Right lobe of liver (tissue), 6 donors: ENCODE data around the gene LILRA5. TPM values are rescaled to one million over a fixed set of nuclear protein-coding genes. Genes with fewer than 3 reads are reported as not detected.
"Not testable (repeated sequence)": the region's sequence is repeated elsewhere in the genome, so short reads cannot be mapped to it uniquely, and the experiment has no call there.

Experiments
- ATAC-seq, 4 donors: fragments of 200-7000 bp; cut with Tn5 transposase; one replicate each; pipeline ENCODE4 v1.9.1; 2020; ENCODE audit warnings: mild to moderate bottlenecking in 4 of 4, moderate library complexity in 4 of 4
- DNase-seq, 3 donors: peaks; one replicate each; pipeline ENCODE4 v3.0.0-alpha.2; 2020
- H3K27ac ChIP-seq, 3 donors: fragments of 200-600 bp; one replicate each; pipeline ENCODE4 v1.8.0; 2022
- H3K27me3 ChIP-seq, 2 donors: fragments of 200-600 bp; one replicate each; pipeline ENCODE4 v1.8.0; 2022
- H3K36me3 ChIP-seq, 4 donors: fragments of 200-600 bp; sonication (generic) in 1 of 4; one replicate each; pipeline versions ENCODE4 v1.5.1 to v1.8.0; 2017 to 2022; ENCODE audit warnings: control low read depth in 1 of 4
- H3K4me1 ChIP-seq, 4 donors: fragments of 200-600 bp; sonication (generic) in 1 of 4; one replicate each; pipeline versions ENCODE4 v1.5.1 to v1.8.0; 2017 to 2022; ENCODE audit warnings: control low read depth in 1 of 4
- H3K4me3 ChIP-seq, 3 donors: fragments of 200-600 bp; one replicate each; pipeline ENCODE4 v1.8.0; 2022
- H3K9me3 ChIP-seq, 4 donors: fragments of 200-600 bp; sonication (generic) in 1 of 4; one replicate each; pipeline versions ENCODE4 v1.5.1 to v1.8.0; 2017 to 2022; ENCODE audit warnings: control low read depth in 1 of 4
- POLR2A ChIP-seq: fragments of 450-650 bp; IDR thresholded peaks from one replicate; pipeline ENCODE4 v1.6.1; 2017; ENCODE audit warnings: antibody characterized with exemption, mild to moderate bottlenecking
- WGBS: methylation state at CpG from one replicate; pipeline ENCODE4 v1.1.6; 2018; ENCODE audit warnings: low coverage, low lambda C conversion rate; ENCODE audit not compliant: insufficient coverage; ENCODE audit errors: missing lambda C conversion rate; 5-methylcytosine and 5-hydroxymethylcytosine counted together
- intact Hi-C, 2 donors: fragments of 100-400 bp; cut with DNase I; formaldehyde crosslinking; loops; one replicate each; pipeline versions ENCODE4 v1.11.2 to v1.14.1; 2022
- total RNA-seq, 6 experiments: library from RNA; depleted of rRNA in 2 of 6; stranded (reverse); fragments of >200 nt in 2 of 6; fragmentation: NEBNext Ultra II Directional in 3 of 6; extraction: Animal tissue kit (Norgen Biotek cat#: 25700) in 3 of 6; gene quantifications; one replicate each; pipeline versions ENCODE4 v1.1.0 to v1.2.4, GENCODE V29; 2016 to 2023
- TF ChIP-seq, protein P1 (sequence below), 4 donors: fragments of 200-600 bp in 3 of 4; fragments of 450-650 bp in 1 of 4; IDR thresholded peaks; one replicate each; pipeline versions ENCODE4 v1.5.1 to v1.8.0; 2016 to 2022; ENCODE audit warnings: antibody characterized with exemption in 4 of 4, mild to moderate bottlenecking in 2 of 4
- donor health status: DM: no; HTN: yes; CAD: no.
- donor health status: DM: no; HTN: no; CAD: no.
- donor health status: DM: no; HTN: no; CAD: no.
- donor health status: DM: no; HTN: yes; CAD: no.
- donor health status: DM: no; HTN: yes; CAD: no.

Gene LILRA5
- total RNA-seq, 6 experiments from 2014 or later: 0.98 to 4.3 (median 1.9) TPM

DNA sequence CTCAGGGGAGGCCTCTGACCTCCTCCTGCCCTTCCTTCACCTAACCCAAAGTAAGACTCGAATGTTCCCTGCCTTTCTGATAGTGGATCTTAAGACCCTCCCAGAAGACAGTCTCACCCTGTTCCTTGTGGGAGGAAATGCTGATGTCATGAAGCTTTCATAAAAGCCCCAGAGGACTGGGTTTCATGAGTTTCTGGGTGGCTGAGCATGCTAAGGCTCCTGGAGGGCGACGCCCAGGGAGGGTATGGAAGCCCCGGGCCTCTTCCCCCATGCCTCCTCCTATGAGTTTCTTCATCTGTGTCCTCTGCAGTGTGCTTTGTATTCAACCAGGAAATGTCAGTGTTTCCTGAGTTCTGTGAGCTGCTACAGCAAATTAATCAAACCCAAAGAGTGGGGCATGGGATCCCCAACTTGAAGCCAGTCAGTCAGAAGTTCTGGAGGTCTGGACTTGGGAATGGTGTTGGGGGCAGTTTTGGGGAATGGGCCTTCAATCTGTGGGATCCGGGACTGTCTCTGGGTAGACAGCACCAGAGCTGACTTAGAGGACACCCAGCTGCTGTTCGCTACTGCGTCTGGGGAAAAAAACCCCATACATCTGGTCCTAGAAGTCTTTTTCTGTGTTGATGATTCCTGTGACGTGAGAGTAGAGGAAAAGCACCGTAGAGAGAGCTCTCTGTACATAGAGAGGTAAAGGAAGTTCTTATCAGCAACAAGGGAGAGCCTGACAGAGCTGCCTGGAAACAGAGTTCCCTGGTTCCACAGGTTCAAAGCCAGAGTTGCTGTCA, 30.1 kb downstream of the LILRA5 start:
- no peak overlapping the region for H3K27ac ChIP-seq
- no peak for DNase-seq
- ATAC-seq: peak in 3 of 4 donors; percentile 16 to 21 (median 19)

DNA sequence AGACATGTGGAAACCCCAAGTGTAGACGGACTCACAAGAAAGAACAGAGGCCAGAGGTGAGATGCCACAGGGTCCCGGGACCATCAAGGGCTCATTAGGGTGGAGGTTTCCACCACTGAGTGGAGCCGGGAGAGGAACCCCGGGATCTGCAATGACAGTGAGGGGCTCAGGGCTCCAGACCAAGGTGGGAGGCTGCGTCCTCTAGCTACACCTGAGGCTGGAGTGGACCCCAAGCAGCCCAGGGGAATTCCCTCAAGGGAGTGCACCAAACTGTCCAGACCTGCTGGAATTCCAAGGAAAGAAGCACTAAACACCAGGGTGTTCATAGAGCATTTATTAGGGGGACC, 31.3 kb downstream of the LILRA5 start:
- H3K36me3 ChIP-seq, H3K4me3 ChIP-seq, DNase-seq, H3K9me3 ChIP-seq, H3K27ac ChIP-seq, intact Hi-C loops, H3K4me1 ChIP-seq, H3K27me3 ChIP-seq, ATAC-seq: not testable (repeated sequence)
- 55% methylated on average over 5 of the region's 5 CpGs for WGBS

More for the DNA sequence above, 30.1 kb downstream of the LILRA5 start:
- WGBS: 26% methylated on average over 4 of the region's 9 CpGs
- Histone ChIP-seq H3K27me3 (no peaks in the 10 kb centered on the region), H3K4me1 (no peaks in the 10 kb centered on the region), H3K36me3 (no peaks in the 10 kb centered on the region), H3K4me3 (no peak overlapping the region), H3K9me3 (no peaks in the 10 kb centered on the region)
- TF ChIP-seq, protein P1, sequence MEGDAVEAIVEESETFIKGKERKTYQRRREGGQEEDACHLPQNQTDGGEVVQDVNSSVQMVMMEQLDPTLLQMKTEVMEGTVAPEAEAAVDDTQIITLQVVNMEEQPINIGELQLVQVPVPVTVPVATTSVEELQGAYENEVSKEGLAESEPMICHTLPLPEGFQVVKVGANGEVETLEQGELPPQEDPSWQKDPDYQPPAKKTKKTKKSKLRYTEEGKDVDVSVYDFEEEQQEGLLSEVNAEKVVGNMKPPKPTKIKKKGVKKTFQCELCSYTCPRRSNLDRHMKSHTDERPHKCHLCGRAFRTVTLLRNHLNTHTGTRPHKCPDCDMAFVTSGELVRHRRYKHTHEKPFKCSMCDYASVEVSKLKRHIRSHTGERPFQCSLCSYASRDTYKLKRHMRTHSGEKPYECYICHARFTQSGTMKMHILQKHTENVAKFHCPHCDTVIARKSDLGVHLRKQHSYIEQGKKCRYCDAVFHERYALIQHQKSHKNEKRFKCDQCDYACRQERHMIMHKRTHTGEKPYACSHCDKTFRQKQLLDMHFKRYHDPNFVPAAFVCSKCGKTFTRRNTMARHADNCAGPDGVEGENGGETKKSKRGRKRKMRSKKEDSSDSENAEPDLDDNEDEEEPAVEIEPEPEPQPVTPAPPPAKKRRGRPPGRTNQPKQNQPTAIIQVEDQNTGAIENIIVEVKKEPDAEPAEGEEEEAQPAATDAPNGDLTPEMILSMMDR (IDR thresholded peaks at IDR 0.05): no peak
- TF ChIP-seq POLR2A: no peak
- intact Hi-C loops: no loop called here

DNA sequence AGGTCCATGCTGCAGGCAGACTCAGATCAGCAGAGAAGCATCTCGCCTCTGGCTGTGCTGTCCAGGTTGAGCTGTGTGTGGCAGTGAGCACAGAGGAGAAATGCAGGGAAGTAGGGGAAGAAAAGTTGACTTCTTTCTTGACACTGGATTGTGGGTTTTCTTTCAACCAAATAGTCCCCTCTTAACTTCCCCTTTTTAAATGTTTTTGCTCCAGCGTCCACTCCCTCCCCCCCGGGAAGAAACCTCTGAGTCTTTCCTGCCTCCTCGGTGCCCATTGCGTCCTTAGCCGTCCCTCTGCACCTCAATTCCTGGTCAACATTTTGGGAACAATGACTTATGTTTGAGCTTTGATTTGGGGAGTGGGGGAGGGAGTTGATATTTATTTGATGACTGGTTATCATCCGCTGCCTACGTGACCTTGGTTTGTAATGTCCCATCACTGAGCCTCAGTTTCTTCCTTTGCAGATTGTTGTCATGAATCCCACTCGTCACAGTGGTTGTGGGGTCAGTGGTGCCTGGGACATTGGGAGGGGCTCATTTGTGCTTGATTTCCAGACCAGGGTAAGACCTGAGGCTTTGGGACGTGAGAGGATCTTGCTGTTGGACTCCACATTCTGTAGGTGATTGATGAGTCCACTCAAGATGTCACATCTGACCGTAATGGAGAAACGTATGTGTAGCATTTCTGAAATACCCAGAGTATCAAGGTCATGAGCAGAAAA, 31.8 kb downstream of the LILRA5 start, which contains the start of gene LILRB2:
TSS of gene LILRB2 (minus strand) at position 104 of the 722 bp plus-strand sequence. CDS start 614 bp downstream, outside the sequence.
- H3K9me3 ChIP-seq: no peaks in the 10 kb centered on the region
- DNase-seq (no peak), ATAC-seq (peak in 3 of 4 donors; percentile 29 to 57 (median 53))
- peak within 1 kb of the TSS in 2 of 3 donors; percentile 11 to 21 for H3K4me3 ChIP-seq
- 40% methylated on average over 12 of the region's 12 CpGs for WGBS
- peak within 1 kb of the TSS in 2 of 3 donors; percentile 28 to 47 for H3K27ac ChIP-seq
- no peak for TF ChIP-seq POLR2A
- H3K4me1 ChIP-seq: no peaks in the 10 kb centered on the region
- no peaks in the 10 kb centered on the region for H3K27me3 ChIP-seq
- intact Hi-C loops: no loop called here
- H3K36me3 ChIP-seq: no peaks in the 10 kb centered on the region

DNA sequence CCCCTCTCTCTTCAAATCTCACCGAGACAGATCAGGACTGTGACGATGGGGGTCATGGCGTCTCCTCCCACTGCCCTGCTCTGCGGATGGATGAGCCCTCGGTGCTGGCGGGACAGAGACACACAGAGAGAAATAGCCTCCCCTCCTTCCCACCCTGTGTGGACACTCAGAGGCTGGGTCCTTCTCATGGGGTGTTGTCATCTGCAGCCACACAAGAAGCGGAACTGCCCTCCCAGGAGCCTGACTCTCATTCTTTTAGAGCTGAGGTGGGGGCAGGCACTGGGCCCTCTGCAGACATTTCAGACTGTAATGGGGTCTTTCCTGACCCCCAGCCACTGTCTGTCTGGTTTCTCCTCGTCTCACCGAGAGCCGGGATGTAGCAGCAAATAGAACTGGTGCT, 32.5 kb downstream of the LILRA5 start:
- Histone ChIP-seq H3K4me3 (peak overlapping the region in 2 of 3 donors; percentile 11 to 21), H3K27ac (peak overlapping the region in 2 of 3 donors; percentile 28 to 47)
- H3K36me3 ChIP-seq, H3K9me3 ChIP-seq, H3K4me1 ChIP-seq, H3K27me3 ChIP-seq, DNase-seq, intact Hi-C loops: not testable (repeated sequence)
- 31% methylated on average over 9 of the region's 10 CpGs for WGBS
- peak; percentile 52 to 71 (median 59) for ATAC-seq

GRCh38 chr19:54280025-54280424, 32.9 kb downstream of the LILRA5 start:
- DNase-seq, H3K9me3 ChIP-seq, intact Hi-C loops, H3K27me3 ChIP-seq, H3K4me1 ChIP-seq, H3K36me3 ChIP-seq, ATAC-seq: not testable (repeated sequence)
- peak overlapping the region in 1 of 3 donors; percentile 11 for H3K4me3 ChIP-seq
- WGBS: 14% methylated on average over 4 of the region's 4 CpGs
- peak overlapping the region in 2 of 3 donors; percentile 28 to 47 for H3K27ac ChIP-seq

DNA sequence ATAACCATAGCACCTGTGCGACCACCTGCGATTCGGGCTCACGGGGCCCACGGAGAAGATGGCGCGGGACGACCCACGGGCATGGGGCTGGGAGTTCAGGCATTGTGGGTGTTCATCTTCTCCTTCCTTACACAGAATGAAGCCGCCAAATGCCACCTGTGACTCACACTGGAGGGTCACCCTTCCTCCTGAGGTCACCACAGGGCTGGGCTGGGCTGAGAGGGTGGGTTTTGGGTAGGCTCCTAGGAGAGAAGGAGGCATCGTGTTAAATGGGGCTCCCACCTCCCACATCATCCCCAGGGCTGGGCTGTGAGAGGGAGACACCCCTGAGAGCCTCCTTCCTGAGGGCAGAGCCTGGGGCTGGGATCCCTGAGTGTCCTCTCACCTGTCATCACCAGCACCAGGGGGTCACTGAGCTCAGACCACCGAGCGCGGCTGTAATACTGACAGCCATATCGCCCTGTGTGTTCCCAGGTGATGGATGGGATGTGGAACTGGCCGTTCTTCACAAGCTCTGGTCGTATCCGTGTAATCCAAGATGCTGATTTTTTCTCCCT, 33.5 kb downstream of the LILRA5 start:
- no peak overlapping the region for H3K4me3 ChIP-seq
- no peaks in the 10 kb centered on the region for H3K27me3 ChIP-seq
- 50% methylated on average over 9 of the region's 18 CpGs for WGBS
- no peaks in the 10 kb centered on the region for H3K4me1 ChIP-seq
- no peaks in the 10 kb centered on the region for H3K9me3 ChIP-seq
- TF ChIP-seq, protein P1 (IDR thresholded peaks at IDR 0.05): no peak
- no peak for TF ChIP-seq POLR2A
- DNase-seq (no peak), ATAC-seq (no peak)
- no peaks in the 10 kb centered on the region for H3K36me3 ChIP-seq
- H3K27ac ChIP-seq: no peak overlapping the region
- intact Hi-C loops: no loop called here

- 52% methylated on average over 3 of the region's 15 CpGs for WGBS
Observed at GRCh38 chr19:54278571-54279195, 34.3 kb downstream of the LILRA5 start.

GRCh38 chr19:54278056-54278455, 34.9 kb downstream of the LILRA5 start:
- H3K4me1 ChIP-seq, H3K27ac ChIP-seq, H3K9me3 ChIP-seq, DNase-seq, ATAC-seq, H3K36me3 ChIP-seq, intact Hi-C loops, H3K27me3 ChIP-seq, H3K4me3 ChIP-seq: not testable (repeated sequence)
- no CpG with 5 or more reads among the region's 13 CpGs for whole genome bisulfite sequencing

More at GRCh38 chr19:54278571-54279195, 34.3 kb downstream of the LILRA5 start:
- H3K36me3 ChIP-seq, H3K27ac ChIP-seq, ATAC-seq, H3K4me3 ChIP-seq, H3K27me3 ChIP-seq, DNase-seq, H3K4me1 ChIP-seq, intact Hi-C loops, H3K9me3 ChIP-seq: not testable (repeated sequence)
